Fibroblast of lung (primary cell): ENCODE data around the gene PTPRM. TPM values are rescaled to one million over a fixed set of nuclear protein-coding genes. Genes with fewer than 3 reads are reported as not detected.

Experiments used
- DNase-seq, 2 donors: peaks; one replicate each; pipeline versions ENCODE4 v3.0.0 to v3.0.0-alpha.2; 2010; ENCODE audit warnings: low read depth in 2 of 2
- H2AFZ ChIP-seq: 2 replicates; pipeline ENCODE4 v1.5.1; 2012; ENCODE audit warnings: low read length, control low read depth, inconsistent platforms
- H3K27ac ChIP-seq: 2 replicates; pipeline ENCODE4 v1.5.1; 2011; ENCODE audit warnings: low read length, control low read depth; ENCODE audit not compliant: insufficient read depth
- H3K27me3 ChIP-seq: 2 replicates; pipeline ENCODE4 v1.5.1; 2011; ENCODE audit warnings: mild to moderate bottlenecking, low read length; ENCODE audit not compliant: control insufficient read depth, insufficient read depth
- H3K36me3 ChIP-seq: 2 replicates; pipeline ENCODE4 v1.5.1; 2011; ENCODE audit warnings: low read length; ENCODE audit not compliant: control insufficient read depth, insufficient read depth
- H3K4me1 ChIP-seq: 2 replicates; pipeline ENCODE4 v1.5.1; 2011; ENCODE audit warnings: low read length; ENCODE audit not compliant: control insufficient read depth, insufficient read depth; ENCODE audit errors: extremely low read depth
- H3K4me2 ChIP-seq: 2 replicates; pipeline ENCODE4 v1.5.1; 2011; ENCODE audit warnings: low read length, control low read depth; ENCODE audit not compliant: insufficient read depth; ENCODE audit errors: extremely low read depth
- H3K4me3 ChIP-seq, 4 experiments: fragments of 200-600 bp in 1 of 4; sonication (generic) in 1 of 4; replicated peaks in 1 of 4; 2 replicates each; pipeline ENCODE4 v1.5.1; 2011 to 2016; ENCODE audit warnings: low read length in 4 of 4, low read depth in 3 of 4, mild to moderate bottlenecking in 3 of 4, control low read depth in 2 of 4, inconsistent platforms in 1 of 4, mixed read lengths in 1 of 4; ENCODE audit not compliant: insufficient read depth in 1 of 4; ENCODE audit errors: control extremely low read depth in 1 of 4
- H3K79me2 ChIP-seq: 2 replicates; pipeline ENCODE4 v1.5.1; 2012; ENCODE audit warnings: mild to moderate bottlenecking, low read length, inconsistent platforms; ENCODE audit not compliant: control insufficient read depth, insufficient read depth
- H3K9ac ChIP-seq: 2 replicates; pipeline ENCODE4 v1.5.1; 2011; ENCODE audit warnings: mild to moderate bottlenecking, low read length, control low read depth; ENCODE audit not compliant: insufficient read depth
- H3K9me3 ChIP-seq: 2 replicates; pipeline ENCODE4 v1.5.1; 2012; ENCODE audit warnings: low read depth, low read length; ENCODE audit not compliant: control insufficient read depth, insufficient read depth
- H4K20me1 ChIP-seq: 2 replicates; pipeline ENCODE4 v1.5.1; 2011; ENCODE audit warnings: low read length; ENCODE audit not compliant: control insufficient read depth, insufficient read depth; ENCODE audit errors: extremely low read depth
- CTCF ChIP-seq, 2 donors: IDR thresholded peaks in 1 of 2; conservative IDR thresholded peaks in 1 of 2; 1 replicate in 1 of 2; 2 replicates in 1 of 2; pipeline ENCODE4 v1.5.1; 2011 to 2012; ENCODE audit warnings: low read length in 2 of 2, control low read depth in 1 of 2, inconsistent platforms in 1 of 2, low read depth in 1 of 2, mild to moderate bottlenecking in 1 of 2
- EZH2 ChIP-seq: IDR thresholded peaks from 2 replicates; pipeline ENCODE4 v1.5.1; 2012; ENCODE audit warnings: low read length, control low read depth, mild to moderate bottlenecking; ENCODE audit errors: missing control alignments
- polyA plus RNA-seq, 2 donors: library from polyadenylated mRNA; depleted of rRNA in 1 of 2; stranded (reverse) in 1 of 2; unstranded in 1 of 2; fragments of >200 nt; gene quantifications; 2 replicates each; pipeline ENCODE4 v1.2.1, GENCODE V29; 2011 to 2012; ENCODE audit warnings: missing spikeins in 1 of 2
- total RNA-seq: library from RNA; depleted of rRNA; stranded (reverse); fragments of >200 nt; gene quantifications from 2 replicates; pipeline ENCODE4 v1.2.1, GENCODE V29; 2014

The PTPRM gene
- total and polyA plus RNA-seq, 2 donors (not counting 1 experiment from before 2014, with no cell fraction given), result 86.6 to 87.0 TPM

- no peak overlapping the region for H3K9ac ChIP-seq
- H3K79me2 ChIP-seq, result no peaks in the 10 kb centered on the region
- H3K4me2 ChIP-seq, result no peak overlapping the region
- no peak overlapping the region for H3K4me3 ChIP-seq
- no peaks in the 10 kb centered on the region for H3K36me3 ChIP-seq
- H2AFZ ChIP-seq, result no peak overlapping the region
- H3K4me1 ChIP-seq, result no peaks in the 10 kb centered on the region
- no peak for TF ChIP-seq EZH2
- no peak for TF ChIP-seq CTCF (conservative IDR thresholded peaks at IDR 0.05 in 1 of 2, IDR thresholded peaks at IDR 0.05 in 1 of 2; ENCODE audit: low read depth in 1 of 2, low read length in 2 of 2)
- H3K27ac ChIP-seq, result no peak overlapping the region
- no peak for DNase-seq
- no peaks in the 10 kb centered on the region for H4K20me1 ChIP-seq
- no peaks in the 10 kb centered on the region for H3K9me3 ChIP-seq
- H3K27me3 ChIP-seq, result no peaks in the 10 kb centered on the region
These were observed 705.1 kb downstream of the PTPRM start for GRCh38 chr18:8272254-8272653.

- H3K9me3 ChIP-seq, result no peaks in the 10 kb centered on the region
- H3K9ac ChIP-seq, result no peak overlapping the region
- H3K4me1 ChIP-seq, result no peaks in the 10 kb centered on the region
- H3K27ac ChIP-seq, result no peak overlapping the region
- no peaks in the 10 kb centered on the region for H3K79me2 ChIP-seq
- H3K36me3 ChIP-seq, result no peaks in the 10 kb centered on the region
- DNase-seq, result no peak
- H3K4me2 ChIP-seq, result no peak overlapping the region
- TF ChIP-seq CTCF (conservative IDR thresholded peaks at IDR 0.05 in 1 of 2, IDR thresholded peaks at IDR 0.05 in 1 of 2; ENCODE audit: low read depth in 1 of 2, low read length in 2 of 2) (no peak), EZH2 (no peak)
- H2AFZ ChIP-seq, result no peak overlapping the region
- H3K4me3 ChIP-seq, result no peak overlapping the region
- no peaks in the 10 kb centered on the region for H4K20me1 ChIP-seq
- H3K27me3 ChIP-seq, result no peaks in the 10 kb centered on the region
These were observed 707.3 kb downstream of the PTPRM start for GRCh38 chr18:8274370-8274769.

- DNase-seq, result no peak
- Histone ChIP-seq H3K27me3 (no peaks in the 10 kb centered on the region), H3K4me3 (no peak overlapping the region)
These were observed 709.3 kb downstream of the PTPRM start for GRCh38 chr18:8276406-8276805.

More at GRCh38 chr18:8276406-8276805, 709.3 kb downstream of the PTPRM start:
- no peaks in the 10 kb centered on the region for H3K4me1 ChIP-seq
- no peak overlapping the region for H3K4me2 ChIP-seq
- H3K36me3 ChIP-seq, result no peaks in the 10 kb centered on the region
- no peaks in the 10 kb centered on the region for H3K9me3 ChIP-seq
- no peaks in the 10 kb centered on the region for H3K79me2 ChIP-seq
- H3K27ac ChIP-seq, result no peak overlapping the region
- no peak for TF ChIP-seq EZH2
- no peak for TF ChIP-seq CTCF (conservative IDR thresholded peaks at IDR 0.05 in 1 of 2, IDR thresholded peaks at IDR 0.05 in 1 of 2; ENCODE audit: low read depth in 1 of 2, low read length in 2 of 2)
- H2AFZ ChIP-seq, result no peak overlapping the region
- no peaks in the 10 kb centered on the region for H4K20me1 ChIP-seq
- H3K9ac ChIP-seq, result no peak overlapping the region
